GM19023 (cell line): ENCODE measurements around the gene BCAR3.
"Not testable (repeated sequence)": the region's sequence is repeated elsewhere in the genome, so short reads cannot be mapped to it uniquely, and the experiment has no call there.

Experiments
- ATAC-seq: cut with Tn5 transposase; IDR thresholded peaks from one replicate; pipeline ENCODE4 v1.9.1; 2021; ENCODE audit warnings: mild to moderate bottlenecking, moderate library complexity; ENCODE audit not compliant: unreplicated experiment

The BCAR3 gene

DNA sequence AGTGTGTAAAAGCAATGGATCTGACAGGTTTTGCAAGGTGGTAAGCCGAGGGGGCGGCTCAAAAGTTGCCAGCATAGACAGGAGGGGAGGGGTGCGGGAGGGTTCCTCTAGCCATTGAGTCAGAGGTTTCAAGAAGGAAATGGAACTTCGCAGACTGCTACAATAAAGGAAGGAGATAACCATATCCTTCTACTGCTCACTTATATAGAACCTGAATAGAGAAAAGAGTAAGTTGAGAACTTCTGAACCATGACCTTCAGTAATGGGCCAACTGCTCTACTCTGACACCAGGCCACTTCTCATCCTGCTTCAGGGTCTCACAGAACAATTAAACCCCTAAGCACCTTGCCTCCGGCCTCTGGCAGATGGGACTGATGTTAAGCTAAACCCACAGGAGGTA lies 26.3 kb upstream of the BCAR3 start:
- ATAC-seq, result peak; percentile 51

DNA sequence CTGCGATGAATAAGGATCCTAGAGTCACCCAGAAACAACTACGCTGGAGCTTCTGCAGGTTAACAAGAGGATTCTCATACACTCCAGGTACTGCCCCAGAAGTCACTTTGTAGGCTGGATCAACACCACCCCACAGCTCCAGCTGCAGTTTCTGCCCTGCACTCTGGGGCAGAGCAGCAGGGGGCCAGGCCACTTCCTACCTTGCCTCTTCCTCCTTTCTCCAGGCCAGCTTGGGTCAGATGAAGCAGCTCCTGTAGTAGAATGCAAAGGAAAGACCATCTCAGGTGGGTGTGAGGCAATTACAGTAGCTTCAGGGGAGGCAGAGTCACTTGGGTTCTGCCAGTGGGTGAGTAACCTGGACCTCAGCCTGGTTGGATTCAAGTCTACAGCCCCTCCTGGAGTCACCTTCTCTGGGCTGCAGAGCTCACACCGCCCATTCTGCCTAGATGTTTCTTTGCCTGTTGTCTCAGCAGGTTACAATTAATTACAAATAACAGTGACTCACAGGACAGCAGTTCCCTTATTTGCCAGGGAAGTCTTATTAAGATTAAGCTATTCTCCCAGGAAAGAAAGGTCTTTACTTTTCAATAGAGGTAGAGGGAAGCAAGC lies 24.4 kb upstream of the BCAR3 start:
- no peak for ATAC-seq

- peak; percentile 41 for ATAC-seq
Measured at GRCh38 chr1:93704052-93704451, 22.4 kb upstream of the BCAR3 start.

DNA sequence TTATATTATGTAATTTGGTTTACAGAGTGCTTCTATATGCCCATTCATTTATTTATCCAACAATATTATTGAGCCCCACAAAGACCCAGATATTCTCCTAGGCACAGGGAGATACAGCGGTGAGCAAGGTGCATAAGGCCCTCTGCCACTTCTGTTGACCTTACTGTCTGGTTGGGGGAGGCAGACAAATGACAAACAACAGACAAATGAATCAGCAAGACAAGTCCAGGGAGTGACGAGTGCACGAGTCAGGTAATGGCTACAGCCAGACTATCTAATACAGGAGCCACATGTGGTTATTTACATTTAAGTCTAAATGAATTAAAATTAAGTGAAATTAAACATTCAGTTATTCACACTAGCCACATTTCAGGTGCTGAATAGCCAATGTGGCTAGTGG lies 22.0 kb upstream of the BCAR3 start:
- ATAC-seq, result peak; percentile 15

DNA sequence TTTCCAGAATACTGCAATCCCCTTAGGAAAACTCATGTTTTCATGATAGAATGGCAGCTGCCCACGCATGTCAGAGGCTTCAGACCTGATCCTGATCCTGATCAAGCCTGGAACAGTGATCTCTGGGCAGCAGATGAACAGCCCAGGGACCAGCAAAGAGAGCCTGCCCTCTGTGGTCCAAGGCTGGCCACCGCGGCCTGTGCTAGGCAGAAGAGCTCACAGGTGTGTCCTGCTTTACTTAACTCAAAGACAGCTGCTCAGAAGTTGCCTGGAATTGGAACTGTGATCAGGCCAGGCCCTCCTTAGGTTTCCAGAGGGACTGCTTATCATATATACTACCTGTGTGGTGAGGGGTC lies 21.2 kb upstream of the BCAR3 start:
- no peak for ATAC-seq

DNA sequence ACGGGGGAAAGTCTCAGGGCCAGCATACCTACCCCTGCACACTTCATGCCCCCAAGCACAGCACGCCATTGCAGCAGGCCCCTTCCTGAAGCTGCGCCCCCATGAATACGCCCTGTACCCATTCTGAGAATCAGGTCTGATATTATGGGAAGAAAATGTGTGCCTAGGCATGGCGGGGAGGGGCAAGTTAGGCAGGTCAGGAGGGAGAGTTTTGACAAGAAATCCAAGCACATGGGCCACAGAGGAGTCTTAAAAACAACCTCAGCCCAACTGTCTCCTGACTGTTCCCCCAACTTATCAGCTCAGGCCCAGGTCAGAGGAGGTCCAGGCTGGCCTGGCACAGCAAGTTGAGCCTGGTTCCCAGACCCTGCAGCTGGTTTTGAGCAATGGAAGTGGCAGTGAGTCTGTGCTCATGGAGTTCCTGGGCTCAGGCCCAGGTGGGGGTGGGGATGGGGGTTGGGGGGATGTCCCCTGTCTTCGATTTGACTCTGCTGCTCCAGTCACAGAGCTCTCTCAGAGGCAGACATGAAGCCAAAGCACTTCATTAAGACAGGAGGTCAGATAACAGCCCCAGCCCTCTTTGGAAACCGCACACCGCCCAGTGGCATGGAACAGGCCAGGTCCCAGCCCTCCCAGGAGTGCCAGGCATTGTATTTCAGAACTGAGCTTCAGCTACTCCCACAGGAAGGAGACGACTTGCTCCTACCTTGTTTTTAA lies 20.6 kb upstream of the BCAR3 start:
- peak; percentile 36 for ATAC-seq

- ATAC-seq, result no peak
Measured at GRCh38 chr1:93701629-93702028, 20.0 kb upstream of the BCAR3 start.

DNA sequence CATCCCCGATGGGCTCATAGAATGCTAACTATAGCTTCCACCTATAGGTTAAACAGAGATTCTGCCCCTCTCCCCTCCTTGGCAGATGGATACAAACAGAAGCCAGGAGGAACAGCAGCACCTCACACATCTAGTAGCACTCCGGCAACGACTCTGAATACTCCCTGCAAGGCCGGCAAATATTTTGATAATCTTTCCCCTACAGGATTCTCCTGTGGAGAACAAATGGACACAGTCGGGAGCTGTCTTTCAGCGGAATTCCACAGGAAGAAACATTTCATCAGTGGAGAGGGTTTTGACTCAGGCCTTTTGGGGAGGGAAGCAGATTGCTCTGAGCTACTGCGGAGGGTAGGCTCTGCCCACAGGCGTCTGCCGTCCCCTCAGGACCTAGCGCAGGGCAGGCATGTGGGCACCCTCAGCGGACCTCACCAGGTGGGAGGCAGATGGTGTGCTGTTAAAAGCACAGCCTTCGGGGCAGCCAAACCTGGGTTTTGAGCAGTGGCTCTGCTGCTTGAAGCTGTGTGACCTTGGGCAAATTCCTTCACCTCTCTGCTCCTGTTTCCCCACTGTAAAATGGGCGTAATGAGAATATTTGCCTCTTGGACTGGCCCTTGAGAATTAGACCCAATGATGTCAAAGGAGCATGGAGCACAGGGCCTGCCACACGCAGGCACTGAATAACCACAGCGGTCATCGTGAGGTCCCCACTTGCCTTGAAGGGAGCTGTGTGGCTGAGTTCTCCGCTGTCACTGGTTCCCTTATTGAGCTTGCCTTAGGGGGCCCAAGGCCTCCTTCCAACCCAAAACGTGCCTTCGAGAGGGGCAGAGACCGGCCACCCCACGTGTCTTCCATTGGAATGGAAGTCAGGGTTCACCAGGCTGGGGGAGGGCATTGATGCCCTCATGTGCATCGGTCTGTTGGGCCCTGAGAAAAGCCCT lies 19.2 kb upstream of the BCAR3 start:
- ATAC-seq, result no peak

DNA sequence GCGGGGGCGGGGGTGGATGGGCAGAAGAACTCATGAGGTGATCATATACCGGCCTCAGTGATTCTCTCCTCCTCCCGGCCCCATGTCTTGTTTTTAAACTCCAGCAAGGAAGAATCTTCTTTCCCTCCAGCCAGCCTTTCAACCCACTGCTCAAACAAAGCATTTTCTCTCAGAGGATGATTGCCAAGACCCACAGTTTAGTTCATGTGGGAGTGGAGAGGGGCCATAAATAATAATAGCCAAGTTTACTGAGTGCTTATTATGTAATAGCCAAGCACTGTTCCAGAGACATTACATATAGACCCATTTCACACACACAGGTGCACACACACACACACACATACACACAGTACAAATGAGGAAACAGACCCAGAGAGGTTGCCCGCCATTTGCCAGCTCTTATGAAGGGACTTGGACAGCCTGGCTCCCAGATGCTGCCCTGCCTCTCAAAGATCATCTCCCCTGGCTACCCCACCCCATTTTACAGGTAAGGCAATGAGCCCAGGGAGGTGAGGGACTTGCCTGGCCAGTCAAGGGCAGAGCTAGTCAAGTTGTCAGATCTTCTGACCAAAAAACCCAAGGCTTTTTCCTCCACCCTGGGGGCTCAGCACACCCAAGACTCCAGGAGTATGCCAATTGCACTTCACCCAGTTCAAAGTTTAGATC lies 18.0 kb upstream of the BCAR3 start:
- ATAC-seq, result no peak

DNA sequence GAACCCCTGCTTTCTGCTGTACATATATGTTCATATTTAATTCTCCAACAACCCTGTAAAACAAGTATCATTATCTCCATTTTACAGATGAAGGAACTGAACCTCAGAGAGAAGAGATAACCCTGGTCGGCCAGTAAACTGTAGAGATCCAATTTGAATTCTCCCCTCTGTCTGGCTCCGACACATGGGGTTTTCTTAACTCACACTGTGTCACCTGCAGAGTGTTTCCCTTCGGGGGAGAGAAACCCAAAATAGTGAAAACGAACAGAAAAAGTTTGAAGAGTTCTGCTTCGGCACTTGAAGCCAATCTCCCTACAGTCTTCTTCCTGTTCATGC lies 17.4 kb upstream of the BCAR3 start:
- ATAC-seq, result no peak

DNA sequence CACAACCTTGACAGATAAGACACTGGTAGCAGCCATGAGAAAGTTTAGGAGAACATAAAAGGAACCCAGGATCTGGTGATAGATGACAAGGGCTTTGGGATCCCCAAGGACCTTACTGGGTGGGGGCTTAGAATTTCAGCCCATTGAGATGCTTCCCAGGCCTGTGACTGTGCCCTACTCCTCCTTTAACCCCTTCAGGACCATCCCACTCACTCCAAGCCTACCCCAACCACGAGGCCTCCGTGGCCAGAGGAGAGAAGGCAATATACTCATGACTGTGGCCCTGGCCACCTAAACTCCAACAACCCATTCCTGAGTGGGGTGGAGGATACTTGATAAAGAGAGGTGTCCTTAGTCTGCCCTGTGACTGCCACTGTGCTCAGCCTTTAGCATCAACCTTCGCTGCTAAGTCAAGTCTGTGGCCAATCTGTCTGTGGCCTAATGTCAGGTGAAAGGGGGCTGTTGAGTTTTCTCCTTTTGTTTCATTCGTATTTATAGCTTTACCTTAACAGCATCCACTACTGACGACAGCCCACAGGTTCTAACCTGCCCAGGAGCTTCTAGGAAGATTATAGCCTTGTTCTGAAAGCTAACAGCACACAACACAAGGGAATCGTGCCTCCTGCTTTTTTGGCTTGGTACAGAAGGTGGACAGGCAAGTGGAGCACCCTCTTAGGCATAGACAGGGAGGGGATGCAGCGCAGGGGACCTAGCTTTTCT lies 16.9 kb upstream of the BCAR3 start:
- ATAC-seq, result no peak

DNA sequence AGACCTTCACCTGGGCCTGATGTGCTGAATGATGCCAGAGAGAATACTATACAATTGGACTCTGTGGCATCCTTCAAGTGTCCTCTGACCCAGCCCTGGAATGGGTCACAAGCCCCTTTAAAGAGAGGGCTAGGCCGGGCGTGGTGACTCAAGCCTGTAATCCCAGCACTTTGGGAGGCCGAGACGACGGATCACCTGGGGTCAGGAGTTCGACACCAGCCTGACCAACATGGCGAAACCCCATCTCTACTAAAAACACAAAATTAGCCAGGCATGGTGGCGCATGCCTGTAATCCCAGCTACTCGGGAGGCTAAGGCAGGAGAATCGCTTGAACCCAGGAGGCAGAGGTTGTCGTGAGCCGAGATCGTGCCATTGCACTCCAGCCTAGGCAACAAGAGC lies 15.9 kb upstream of the BCAR3 start:
- not testable (repeated sequence) for ATAC-seq

DNA sequence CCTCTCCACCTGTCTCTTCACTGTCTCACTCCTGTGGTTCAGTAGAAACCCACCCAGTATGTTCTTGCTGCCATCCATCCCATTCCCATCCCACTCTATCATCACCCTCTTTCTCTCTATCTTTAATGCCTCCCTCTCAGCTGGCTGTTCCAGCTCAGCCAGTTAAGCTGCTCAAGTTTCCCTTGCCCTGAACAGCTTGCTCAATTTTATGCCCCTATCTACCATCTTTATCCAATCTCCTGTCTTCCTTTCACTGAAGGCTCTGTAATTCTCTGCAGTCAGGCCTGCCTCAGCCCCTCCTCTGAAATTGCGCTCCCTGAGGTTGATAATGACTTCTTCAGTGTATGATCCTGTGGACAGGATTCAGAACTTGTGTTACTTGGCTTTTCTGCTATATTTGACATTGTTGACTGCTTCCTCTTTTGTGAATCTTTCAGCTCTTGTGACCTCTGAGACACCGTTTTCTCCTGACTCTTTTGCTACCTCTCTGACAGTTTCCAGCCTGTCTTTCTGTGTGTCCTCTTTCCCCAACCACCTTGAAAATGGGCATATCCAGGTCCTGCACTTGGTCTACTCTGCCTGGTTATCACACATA lies 13.9 kb upstream of the BCAR3 start:
- ATAC-seq, result no peak

- no peak for ATAC-seq
Measured at GRCh38 chr1:93694819-93695218, 13.2 kb upstream of the BCAR3 start.

DNA sequence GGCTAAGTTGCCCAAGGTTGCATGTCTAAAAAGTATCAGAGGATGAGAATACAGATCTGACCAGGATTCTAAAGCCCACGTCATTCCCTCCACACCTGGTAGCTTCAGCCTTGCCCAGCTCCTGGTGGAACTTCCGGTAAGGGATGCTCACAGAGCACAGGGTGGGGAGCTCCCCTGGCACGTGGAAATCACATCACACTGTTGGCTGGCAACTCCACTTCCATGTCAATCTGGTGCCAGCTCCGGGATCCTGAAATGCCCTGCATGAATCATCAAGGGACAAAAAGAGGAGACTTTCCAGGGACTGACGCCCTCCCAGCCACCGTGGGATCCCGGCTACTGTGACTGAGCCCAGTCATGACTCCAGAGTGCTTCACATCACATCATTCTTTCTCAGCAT lies 12.4 kb upstream of the BCAR3 start:
- ATAC-seq, result no peak

- ATAC-seq, result peak; percentile 79
Measured at GRCh38 chr1:93692983-93693591, 11.4 kb upstream of the BCAR3 start.

- no peak for ATAC-seq
Measured at GRCh38 chr1:93692451-93692861, 10.8 kb upstream of the BCAR3 start.

GRCh38 chr1:93692026-93692425 lies 10.4 kb upstream of the BCAR3 start:
- ATAC-seq, result no peak

DNA sequence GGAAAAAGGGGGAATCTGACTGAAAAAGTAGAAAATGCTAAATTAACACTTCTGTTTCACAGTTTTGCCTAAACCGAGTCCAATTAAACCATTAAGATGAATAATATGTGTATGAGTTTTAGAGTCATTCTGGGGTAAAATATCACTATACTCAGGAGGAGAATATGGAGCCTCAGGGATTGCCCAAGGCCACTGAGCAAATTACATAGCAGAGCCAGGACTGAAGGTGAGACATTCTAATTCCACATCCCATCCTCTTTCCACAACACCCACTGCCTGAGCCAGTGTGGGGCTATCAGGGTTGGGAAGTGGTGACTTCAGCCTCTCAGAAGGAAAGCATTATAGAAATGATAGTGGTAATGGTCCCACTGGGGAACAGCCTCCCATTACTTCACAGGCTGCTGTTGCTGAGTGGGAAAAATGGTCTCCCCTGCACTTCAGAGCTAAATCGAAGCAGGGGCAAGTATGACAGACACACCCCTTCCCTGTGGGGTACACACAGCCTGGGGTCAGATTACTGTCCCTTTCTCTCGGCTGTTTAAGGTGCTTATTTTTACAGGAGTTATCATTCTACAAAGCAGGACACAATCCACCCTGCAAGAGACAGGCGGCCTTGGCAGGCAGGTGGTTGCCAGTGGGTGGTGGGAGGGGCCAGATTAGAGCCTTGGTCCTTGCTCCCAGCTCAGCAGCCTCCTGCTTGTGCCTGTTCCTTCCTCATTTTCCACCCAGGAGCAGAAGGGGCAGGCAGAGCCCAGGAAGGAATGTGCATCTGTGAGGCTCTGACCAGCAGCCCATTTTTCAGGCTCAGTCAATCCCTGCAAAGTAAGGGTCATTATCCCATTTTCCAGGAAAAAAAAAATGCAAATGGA lies 9.5 kb upstream of the BCAR3 start:
- no peak for ATAC-seq
